SK-N-DZ (cell line): ENCODE data around the gene RNF135.
"Not testable (repeated sequence)": the region's sequence is repeated elsewhere in the genome, so short reads cannot be mapped to it uniquely, and the experiment has no call there.

Experiments
- DNase-seq: peaks from one replicate; pipeline ENCODE4 v3.0.0-alpha.2; 2015; ENCODE audit warnings: low spot score

RNF135 gene

DNA sequence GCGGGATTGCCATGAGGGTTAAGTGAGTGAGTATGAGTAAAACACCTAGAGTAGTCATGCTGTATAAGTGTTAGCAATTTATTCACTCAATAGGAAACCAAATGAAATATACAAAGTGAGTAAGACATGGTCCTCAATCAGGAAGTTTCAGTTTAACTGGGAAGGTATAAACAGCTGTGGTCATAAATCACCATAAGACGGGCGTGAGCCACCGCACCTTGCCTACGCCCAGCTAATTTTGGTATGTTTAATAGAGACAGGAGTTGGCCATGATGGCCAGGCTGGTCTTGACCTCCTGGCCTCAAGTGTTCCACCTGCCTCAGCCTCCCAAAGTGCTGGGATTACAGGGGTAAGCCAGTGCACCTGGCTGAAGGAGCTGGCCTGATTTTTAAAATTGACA, 27.0 kb downstream of the RNF135 start:
- no peak for DNase-seq

DNA sequence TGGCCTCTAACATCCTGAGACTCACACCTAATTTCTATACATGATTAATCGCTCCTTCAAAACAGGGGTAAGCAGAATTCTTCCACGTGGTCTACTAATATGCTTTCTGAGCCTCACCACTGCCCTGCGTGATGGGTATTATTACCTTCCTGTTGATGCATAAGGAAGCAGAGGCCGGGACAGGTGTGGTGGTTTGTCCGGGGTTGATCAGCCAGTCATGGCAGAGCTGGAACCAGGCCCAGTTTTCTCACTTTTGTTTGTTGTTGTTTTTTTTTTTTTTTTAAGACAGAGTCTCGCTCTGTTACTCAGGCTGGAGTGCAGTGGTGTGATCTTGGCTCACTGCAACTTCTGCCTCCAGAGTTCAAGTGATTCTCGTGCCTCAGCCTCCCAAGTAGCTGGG, 31.2 kb downstream of the RNF135 start:
- no peak for DNase-seq

DNA sequence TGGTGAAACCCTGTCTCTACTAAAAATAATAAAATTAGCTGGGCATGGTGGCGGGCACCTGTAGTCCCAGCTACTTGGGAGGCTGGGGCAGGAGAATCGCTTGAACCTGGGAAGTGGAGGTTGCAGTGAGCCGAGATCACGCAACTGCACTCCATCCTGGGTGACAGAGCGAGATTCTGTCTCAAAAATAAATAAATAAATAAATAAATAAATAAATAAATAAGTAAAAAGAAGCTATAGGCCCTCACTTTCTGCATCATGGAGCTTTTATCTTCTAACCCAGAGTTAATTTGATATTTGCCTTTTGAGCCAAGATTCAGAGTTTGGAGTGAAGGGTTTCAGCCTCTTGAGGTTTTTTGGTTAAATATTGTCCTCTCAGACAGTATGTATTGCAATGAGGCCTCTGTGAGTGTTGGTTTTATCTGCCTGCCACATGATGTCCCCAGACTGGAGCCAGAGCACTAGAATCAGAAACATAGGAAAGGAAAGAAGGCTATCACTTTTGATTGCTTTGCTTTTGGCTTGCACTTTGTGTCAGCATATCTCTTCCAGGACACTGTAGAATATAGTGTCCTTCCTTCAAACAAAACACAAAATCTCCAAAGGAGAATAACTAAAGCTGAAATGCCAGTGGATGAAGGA, 32.5 kb downstream of the RNF135 start:
- DNase-seq, result no peak

DNA sequence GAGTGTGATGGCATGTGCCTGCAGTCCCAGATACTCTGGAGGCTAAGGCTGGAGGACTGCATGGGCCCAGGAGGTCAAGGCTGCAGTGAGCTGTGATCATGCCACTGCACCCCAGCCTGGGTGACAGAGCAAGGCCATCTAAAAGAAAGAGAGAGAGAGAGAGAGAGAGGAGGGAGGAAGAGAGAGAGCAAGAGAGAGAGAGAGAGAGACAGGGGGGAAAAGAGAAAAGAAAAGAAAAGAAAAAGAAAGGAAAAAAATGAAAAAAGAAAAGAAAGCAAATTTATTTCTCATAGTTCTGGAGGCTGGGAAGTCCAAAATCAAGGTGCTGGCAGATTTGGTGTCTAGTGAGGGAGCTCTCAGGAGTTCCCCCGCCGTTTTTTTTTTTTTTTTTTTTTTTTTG, 33.3 kb downstream of the RNF135 start:
- no peak for DNase-seq

GRCh38 chr17:31007695-31008373, 37.0 kb downstream of the RNF135 start:
- no peak for DNase-seq

- no peak for DNase-seq
Observed at GRCh38 chr17:31008374-31009041, 37.7 kb downstream of the RNF135 start.

DNA sequence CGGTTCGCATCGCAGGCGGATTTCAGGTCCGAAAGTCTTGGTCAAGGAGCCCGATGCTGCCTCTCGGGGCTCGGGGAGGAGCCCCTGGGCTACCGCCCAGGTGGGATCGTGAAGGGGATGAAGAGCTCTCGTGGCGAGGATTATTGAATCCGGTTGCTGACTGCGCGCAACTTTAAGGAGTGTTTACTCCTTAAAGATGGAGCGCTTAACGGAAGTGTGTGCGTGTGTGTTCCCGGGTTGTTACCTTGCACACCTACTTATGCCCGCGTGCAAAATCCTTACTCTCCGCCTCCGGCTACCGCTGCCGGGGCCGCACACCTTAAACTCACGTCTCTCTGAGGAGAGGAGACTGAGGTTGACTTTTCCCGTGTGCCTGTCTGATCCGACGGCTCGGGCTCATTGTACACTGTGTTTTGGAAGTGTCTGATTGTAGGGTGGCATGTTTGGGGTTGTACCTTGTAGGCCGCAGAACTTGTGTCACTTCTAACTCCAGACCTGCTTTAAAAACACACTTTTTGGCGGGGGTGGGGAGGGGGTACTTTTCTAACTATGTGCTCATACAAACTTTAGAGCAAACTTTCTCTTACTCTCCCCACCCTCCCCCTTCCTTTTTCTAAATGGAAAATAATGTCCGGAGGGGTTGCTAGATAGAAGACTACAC, 38.3 kb downstream of the RNF135 start:
- DNase-seq, result not testable (repeated sequence)

DNA sequence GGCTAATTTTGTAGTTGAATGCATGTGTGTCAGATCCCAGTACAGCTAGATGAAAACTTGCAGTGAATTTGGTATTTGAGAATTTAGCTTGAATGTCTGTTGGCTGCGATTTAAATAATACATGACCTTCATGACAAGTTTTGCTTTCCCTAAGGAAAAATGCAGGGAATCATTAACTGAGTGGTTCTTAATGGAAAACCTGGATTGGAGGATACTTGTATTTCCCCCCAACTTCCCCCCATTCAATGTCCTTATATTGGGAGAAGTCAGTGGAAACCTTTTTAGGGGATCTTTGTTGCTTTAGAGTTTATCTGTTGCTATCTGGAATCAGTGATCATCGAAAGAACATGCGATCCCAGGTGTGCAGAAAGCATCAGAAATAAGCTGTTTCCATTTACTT, 39.2 kb downstream of the RNF135 start:
- DNase-seq, result not testable (repeated sequence)

GRCh38 chr17:31013844-31014243, 43.0 kb downstream of the RNF135 start:
- no peak for DNase-seq

- DNase-seq, result no peak
Observed at GRCh38 chr17:31015639-31016038, 44.8 kb downstream of the RNF135 start.

DNA sequence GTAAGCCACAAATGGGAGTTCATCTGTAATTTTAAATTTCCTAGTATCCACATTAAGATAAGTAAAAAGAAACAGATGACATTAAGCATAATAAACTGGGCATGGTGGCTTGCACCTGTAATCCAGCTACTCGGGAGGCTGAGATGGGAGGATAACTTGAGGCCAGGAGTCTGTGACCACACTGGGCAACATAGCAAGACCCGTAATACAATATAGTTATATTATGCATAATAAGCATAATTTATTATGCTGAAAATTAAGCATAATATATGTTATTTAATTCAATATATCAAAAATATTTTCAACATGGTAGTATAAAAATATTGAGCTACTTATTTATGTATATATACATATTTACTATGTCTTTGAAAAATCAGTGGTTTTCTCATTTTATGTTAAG, 48.2 kb downstream of the RNF135 start:
- DNase-seq, result no peak

GRCh38 chr17:31023171-31023570, 52.3 kb downstream of the RNF135 start:
- not testable (repeated sequence) for DNase-seq

DNA sequence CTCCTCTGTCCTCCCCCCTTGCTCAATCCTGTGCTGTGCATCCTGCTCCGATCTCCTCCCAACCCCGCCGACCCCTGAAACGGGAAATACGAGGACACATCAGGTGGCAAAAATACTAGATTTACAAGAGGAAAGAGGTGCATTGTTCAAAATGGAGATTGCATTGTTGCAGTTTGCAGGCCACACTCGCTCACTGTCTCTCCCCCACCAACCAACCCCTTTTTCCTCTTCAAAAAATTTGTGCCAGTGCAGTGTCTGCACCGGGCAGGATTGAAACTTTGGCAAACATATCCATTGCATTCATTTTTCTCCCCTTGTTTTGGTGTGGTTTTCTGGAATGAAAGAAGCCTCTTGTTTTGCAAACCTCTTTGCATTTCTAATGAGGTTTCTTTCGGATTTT, 61.0 kb downstream of the RNF135 start:
- DNase-seq, result no peak

DNA sequence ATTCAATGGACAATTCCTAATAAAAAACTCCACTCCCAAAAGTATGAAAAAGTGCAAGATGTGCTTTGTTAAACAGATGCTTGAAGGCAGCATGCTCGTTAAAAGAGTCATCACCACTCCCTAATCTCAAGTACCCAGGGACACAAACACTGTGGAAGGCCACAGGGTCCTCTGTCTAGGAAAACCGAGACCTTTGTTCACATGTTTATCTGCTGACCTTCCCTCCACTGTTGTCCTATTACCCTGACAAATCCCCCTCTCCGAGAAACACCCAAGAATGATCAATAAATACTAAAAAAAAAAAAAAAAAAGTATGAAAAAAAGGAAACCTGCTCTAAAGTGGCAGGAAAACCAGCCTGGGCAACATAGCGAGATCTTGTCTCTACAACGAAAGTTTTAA, 64.8 kb downstream of the RNF135 start:
- not testable (repeated sequence) for DNase-seq

DNA sequence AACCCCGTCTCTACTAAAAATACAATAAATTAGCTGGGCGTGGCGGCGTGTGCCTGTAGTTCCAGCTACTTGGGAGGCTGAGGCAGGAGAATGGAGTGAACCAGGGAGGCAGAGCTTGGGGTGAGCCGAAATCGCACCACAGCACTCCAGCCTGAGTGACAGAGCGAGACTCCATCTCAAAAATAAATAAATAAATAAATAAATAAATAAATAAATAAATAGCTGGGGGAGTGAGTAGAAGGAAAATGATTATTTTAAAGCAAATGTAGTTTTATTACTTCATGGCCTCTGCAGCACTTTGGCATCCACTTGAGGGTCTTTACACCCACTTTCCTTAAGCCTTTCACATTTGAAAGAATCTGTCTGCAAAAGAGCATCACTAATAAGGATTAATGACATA, 70.0 kb downstream of the RNF135 start:
- DNase-seq, result not testable (repeated sequence)

DNA sequence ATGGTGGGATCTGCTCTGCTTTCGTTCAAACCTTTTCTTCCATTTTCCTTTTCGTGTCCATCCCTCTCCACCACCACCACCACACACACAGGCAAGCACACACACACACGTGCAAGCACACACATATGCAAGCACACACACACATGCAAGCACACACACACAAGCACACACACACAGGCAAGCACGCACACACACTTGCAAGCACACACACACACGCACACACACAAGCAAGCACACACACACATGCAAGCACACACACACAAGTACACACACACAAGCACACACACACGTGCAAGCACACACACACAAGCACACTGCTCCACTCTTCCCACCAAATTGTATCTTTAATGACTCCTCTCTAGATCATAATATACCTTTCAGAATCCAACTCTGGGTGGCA, 71.5 kb downstream of the RNF135 start:
- DNase-seq, result not testable (repeated sequence)

DNA sequence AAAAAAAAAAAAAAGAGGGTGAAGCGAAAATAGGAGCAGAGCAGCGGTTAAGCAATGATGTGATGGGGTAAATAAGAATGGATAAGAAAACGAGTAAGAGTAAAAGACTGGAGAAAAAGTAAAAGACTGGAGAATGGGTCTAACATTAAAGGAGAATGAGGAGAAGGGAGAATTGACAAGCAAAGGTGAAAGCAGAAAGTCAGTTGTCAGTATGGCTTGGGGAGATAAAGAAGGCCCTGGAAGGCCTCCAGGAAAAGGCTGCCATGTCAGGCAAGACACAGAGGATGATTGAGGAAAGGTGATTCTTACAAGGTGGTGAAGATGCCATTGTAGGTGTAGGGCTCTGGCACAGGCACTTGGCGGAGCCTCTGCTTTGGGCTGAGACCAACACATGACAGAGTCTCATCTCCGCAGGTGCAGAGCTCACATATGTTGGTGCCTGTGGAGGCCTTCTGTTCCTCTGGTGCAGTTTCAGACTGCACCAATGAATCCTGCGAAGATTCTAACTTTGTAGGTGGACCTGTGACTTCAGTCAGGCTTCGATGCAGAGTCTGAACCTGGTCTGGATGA, 76.1 kb downstream of the RNF135 start:
- DNase-seq, result not testable (repeated sequence)

DNA sequence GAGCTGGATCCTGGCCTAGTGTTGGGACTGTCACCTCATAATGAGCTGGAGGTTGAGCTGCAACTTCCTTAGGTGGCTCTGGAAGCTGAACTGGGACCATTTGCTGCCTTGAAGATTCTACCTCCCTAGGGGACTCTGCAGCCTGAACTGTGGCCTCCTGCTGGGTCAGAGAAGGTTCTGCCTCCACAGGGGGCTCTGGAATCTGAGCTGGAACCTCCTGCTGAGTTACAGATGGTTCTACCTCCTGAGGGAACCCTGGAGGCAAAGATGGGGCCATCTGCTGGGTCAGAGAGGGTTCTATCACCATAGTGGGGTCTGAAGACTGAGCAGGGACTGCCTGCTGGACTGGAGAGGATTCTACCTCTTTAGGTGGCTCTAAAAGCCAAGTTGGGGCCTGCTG, 77.3 kb downstream of the RNF135 start:
- no peak for DNase-seq

GRCh38 chr17:31048780-31049179, 77.9 kb downstream of the RNF135 start:
- no peak for DNase-seq
